Left renal pelvis (tissue), 4 donors: ENCODE measurements around the gene TAGLN2. TPM values are rescaled to one million over a fixed set of nuclear protein-coding genes. Genes with fewer than 3 reads are reported as not detected.
A peak's percentile ranks its signal among the peaks of the same experiment; 100 is the strongest.

Source experiments
- DNase-seq, 4 donors: peaks; one replicate each; pipeline ENCODE4 v3.0.0-alpha.2; 2013; ENCODE audit warnings: low read depth in 4 of 4, low spot score in 3 of 4
- polyA plus RNA-seq, 4 donors: library from polyadenylated mRNA; unstranded; fragments of 120-200 nt; gene quantifications; one replicate each; pipeline ENCODE4 v1.2.1, GENCODE V29; 2013; ENCODE audit not compliant: insufficient read length in 4 of 4

The TAGLN2 gene
- 100 to 1,000 TPM; 118 to 147 (median 142) TPM for polyA plus RNA-seq

GRCh38 chr1:159924791-159925718 lies at the start of gene TAGLN2:
Gene TAGLN2 (minus strand): TSS chr1:159925507. CDS start chr1:159920509, 4,998 bp downstream.
- peak in 3 of 4 donors; percentile 73 to 80 (median 77) for DNase-seq

DNA sequence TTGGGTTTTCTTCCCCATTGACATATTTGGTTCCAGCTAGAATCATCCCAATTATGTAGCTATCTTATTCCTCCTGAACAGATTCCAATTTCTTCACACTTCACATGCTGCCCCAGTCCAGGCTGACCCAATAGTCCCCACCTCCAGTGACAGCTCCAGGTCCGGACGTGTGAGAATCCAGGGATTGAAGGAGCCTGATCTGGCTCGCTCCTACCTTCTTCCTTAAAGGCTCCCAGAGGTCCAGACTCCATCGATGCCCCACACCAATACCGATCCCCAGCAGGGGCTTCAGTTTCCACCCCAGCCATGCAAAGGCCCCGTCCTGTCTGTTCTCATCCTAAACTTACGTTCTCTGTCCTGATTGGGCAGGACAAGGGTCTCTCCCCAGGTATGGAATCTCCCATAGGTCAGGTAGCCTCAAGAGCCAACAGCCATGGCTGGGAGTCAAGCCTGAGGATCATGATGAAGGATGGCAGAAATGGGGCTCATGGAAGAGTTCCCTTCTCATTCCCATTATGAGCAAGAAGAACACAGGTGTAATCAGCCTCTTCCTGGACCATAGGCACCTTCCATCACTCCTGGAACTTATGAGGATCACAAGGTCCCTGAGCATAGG lies 49.2 kb upstream of the TAGLN2 start:
- DNase-seq, result no peak

DNA sequence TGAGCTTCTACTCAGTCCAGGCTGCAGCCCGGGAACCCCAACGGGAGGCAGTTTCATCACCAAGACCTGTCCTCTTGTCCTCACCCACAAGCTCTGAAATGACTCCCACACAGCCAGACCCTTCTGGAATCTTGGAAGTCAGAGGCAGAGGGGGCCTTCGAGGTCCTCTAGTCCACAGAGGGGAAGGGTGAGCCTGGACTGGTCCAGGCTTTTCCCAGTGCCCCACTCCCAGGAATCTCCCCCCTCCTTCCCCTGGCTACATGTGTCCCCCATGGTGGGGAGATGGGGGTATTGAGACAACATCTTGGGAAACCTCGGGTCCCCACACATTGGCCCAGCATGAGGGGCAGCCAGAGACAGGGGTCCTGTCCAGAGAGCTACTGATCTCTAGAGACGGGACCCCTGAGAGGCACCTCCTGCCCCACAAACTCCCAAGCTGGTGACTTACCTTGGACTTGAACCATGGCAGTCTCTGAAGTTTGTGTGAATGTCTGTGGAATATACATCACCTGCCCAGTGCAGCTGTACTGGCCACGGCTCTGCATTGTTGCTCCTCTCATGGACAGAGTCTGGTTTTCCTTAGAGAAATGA lies 48.1 kb upstream of the TAGLN2 start:
- no peak for DNase-seq

DNA sequence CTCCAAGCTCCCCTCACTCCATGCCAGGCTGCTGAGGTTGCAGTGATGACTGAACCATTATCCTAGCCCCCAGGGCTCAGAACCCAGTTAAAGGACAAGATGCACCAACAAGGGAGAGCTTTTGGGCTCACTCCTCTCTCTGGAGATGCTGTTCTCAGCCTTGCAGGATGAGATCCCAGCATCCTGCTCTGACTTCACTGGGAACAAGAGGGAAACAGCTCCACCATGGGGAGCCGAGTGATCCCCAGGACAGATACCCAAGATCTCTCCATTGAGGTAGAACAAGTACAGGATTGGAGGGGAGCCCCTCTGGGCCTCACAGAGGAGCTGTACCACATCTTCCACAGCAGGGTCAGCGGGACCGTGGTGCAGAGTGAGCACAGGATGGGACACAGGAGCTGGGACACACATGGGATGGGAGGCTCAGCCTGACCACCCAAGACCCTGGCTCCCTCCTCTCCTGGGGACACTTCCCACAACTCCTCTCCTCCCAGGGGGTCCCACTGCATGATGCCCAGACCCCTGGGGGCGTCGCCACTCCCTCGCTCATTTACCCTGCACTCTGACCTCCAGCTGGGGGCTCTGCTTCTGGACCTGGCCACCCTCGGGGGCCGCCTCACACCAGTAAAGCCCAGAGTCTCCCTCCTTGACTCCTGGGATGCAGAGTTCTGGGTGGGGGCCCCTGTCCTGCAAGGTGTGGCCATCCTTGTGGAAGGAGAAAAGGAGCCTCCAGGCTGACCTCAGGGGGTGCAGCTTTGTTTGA lies 47.3 kb upstream of the TAGLN2 start:
- DNase-seq, result no peak

- DNase-seq, result no peak
These were observed 45.6 kb upstream of the TAGLN2 start for GRCh38 chr1:159970932-159971342.

- DNase-seq, result no peak
These were observed 43.6 kb upstream of the TAGLN2 start for GRCh38 chr1:159968901-159969300.

DNA sequence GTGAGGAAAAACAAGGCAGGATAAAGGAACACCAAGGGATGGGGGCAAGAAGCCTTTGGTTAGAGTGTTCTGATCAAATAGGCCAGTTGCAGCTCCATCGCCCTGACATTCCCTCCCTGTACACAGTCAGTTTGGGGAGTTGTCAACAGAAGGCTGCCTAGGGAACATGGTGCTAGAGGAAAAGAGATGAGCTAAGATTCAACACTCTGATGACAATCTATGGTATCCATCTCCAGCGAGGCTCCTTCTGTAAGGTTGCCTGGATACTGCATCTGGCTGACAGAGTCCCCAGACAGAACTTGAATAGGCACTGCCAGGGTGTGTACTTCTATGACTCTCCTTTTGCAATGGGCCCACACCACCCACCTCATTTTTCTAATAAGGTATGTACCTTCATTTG lies 40.0 kb upstream of the TAGLN2 start:
- DNase-seq, result no peak

GRCh38 chr1:159964144-159964543 lies 38.8 kb upstream of the TAGLN2 start:
- no peak for DNase-seq

GRCh38 chr1:159962176-159962575 lies 36.9 kb upstream of the TAGLN2 start:
- DNase-seq, result no peak

DNA sequence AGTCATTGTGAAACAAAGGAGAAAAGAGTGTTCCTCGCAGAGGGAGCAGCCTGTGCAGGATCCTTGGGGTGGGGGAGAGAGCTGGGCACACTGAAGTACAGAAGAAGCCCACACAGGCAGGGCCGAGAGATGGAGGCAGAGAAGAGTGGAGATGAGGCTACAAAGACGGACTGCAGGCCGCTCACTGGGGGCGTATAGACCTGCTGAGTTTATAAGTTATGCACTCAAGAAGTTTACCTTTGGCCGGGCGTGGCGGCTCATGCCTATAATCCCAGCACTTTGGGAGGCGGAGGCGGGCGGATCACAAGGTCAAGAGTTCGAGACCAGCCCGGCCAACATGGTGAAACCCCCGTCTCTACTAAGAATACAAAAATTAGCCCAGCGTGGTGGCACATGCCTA lies 36.3 kb upstream of the TAGLN2 start:
- no peak for DNase-seq

- DNase-seq, result no peak
These were observed 35.5 kb upstream of the TAGLN2 start for GRCh38 chr1:159960721-159961381.

GRCh38 chr1:159959451-159959850 lies 34.1 kb upstream of the TAGLN2 start:
- no peak for DNase-seq

GRCh38 chr1:159958719-159959380 lies 33.5 kb upstream of the TAGLN2 start:
- no peak for DNase-seq

GRCh38 chr1:159957824-159958268 lies 32.5 kb upstream of the TAGLN2 start:
- DNase-seq, result no peak

DNA sequence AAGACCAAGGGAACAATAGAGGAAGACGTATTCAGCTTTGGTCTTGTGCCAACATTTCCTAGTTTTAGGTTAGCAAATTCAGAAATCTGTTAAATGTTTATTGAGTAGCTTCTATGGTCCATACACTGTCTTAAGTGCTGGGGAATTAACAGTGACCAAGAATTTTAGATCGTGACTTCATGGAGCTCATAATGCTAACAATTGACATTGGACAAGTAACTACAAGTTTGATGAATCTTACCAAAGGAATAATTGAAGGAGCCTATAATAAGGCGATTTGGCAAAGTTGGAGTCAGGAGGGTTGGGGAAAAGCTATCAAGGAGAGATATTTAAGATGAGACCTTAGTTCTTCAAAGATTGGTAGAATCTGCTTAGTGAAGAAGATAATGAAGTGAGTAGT lies 30.1 kb upstream of the TAGLN2 start:
- DNase-seq, result no peak

GRCh38 chr1:159953536-159954515 lies 28.5 kb upstream of the TAGLN2 start, which contains the start of gene SLAMF9:
Gene SLAMF9 (minus strand): TSS chr1:159954237. CDS start chr1:159954137, 100 bp downstream.
- no peak for DNase-seq

GRCh38 chr1:159952932-159953331 lies 27.6 kb upstream of the TAGLN2 start:
- DNase-seq, result no peak

DNA sequence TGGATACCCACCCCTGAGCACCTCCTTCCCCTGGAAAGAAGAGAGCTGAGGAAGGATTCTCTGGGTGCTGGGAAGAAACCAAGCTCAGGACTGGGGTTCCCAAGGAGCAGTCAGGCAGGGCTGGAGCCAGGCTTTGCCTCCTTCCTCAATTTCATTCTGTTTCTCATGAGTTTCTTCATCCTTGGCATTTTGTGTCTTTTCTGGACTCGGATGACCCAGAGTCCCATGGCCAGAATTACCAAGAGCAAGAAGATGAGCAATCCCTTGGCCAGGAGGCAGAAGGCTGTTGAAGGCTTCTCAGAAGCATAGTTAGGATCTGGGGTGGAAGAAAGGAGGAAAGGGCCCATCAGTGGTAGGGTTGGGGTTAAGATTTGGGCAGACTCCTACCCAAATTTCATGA lies 26.2 kb upstream of the TAGLN2 start:
- no peak for DNase-seq
